B cell (primary cell): ENCODE measurements around the gene SHISA7. TPM values are rescaled to one million over a fixed set of nuclear protein-coding genes. Genes with fewer than 3 reads are reported as not detected.

Source experiments
- ATAC-seq: fragments of 200-7000 bp; cut with Tn5 transposase; one replicate; pipeline ENCODE4 v1.10.0; 2021; ENCODE audit warnings: low read depth, mild to moderate bottlenecking, moderate number of reproducible peaks, moderate library complexity
- CTCF ChIA-PET: fragments of 350-600 bp; sonication (Branson Sonifier 250); formaldehyde crosslinking; loops from one replicate; lab custom pipeline; 2021; ENCODE audit warnings: antibody characterized with exemption, inconsistent platforms; lab: Charles Lee
- POLR2A ChIA-PET: fragments of 350-600 bp; sonication (Branson Sonifier 250); formaldehyde crosslinking; loops from one replicate; lab custom pipeline; 2021; ENCODE audit warnings: antibody characterized with exemption; lab: Charles Lee
- DNase-seq: peaks from one replicate; pipeline ENCODE4 v3.0.0; 2013
- H2AFZ ChIP-seq: 2 replicates; pipeline ENCODE4 v1.6.1; 2012; ENCODE audit warnings: mild to moderate bottlenecking, low read depth, low read length; ENCODE audit not compliant: insufficient read depth, poor library complexity, severe bottlenecking
- H3K27ac ChIP-seq, 2 donors: 1 replicate in 1 of 2; 2 replicates in 1 of 2; pipeline ENCODE4 v1.5.1; 2012 to 2013; ENCODE audit warnings: low read length in 2 of 2, mild to moderate bottlenecking in 2 of 2, moderate library complexity in 1 of 2
- H3K27me3 ChIP-seq, 4 experiments: fragments of 200-600 bp in 1 of 4; sonication (generic) in 1 of 4; replicated peaks in 1 of 4; 1 replicate in 2 of 4; 2 replicates in 2 of 4; pipeline versions ENCODE4 v1.6.1 to v1.7.0; 2013 to 2016; ENCODE audit warnings: low read length in 3 of 4, mild to moderate bottlenecking in 2 of 4, mixed read lengths in 1 of 4, moderate library complexity in 1 of 4; ENCODE audit not compliant: insufficient read depth in 4 of 4, control insufficient read depth in 3 of 4; ENCODE audit errors: control extremely low read depth in 1 of 4
- H3K36me3 ChIP-seq, 2 experiments: replicated peaks in 1 of 2; 1 replicate in 1 of 2; 2 replicates in 1 of 2; pipeline versions ENCODE4 v1.6.1 to v1.7.1; 2013; ENCODE audit warnings: low read length in 1 of 2; ENCODE audit not compliant: insufficient read depth in 2 of 2, control insufficient read depth in 1 of 2; ENCODE audit errors: control extremely low read depth in 1 of 2, extremely low read depth in 1 of 2
- H3K4me1 ChIP-seq, 2 donors: fragments of 200-600 bp in 1 of 2; sonication (generic) in 1 of 2; 1 replicate in 1 of 2; 2 replicates in 1 of 2; pipeline versions ENCODE4 v1.5.1 to v1.6.1; 2013 to 2017; ENCODE audit warnings: low read length in 2 of 2; ENCODE audit not compliant: control insufficient read depth in 2 of 2, insufficient read depth in 2 of 2
- H3K4me2 ChIP-seq: replicated peaks from 2 replicates; pipeline ENCODE3; 2012; ENCODE audit warnings: mild to moderate bottlenecking, low read depth, low read length; ENCODE audit not compliant: poor library complexity, severe bottlenecking
- H3K4me3 ChIP-seq, 5 experiments: fragments of 200-600 bp in 1 of 5; sonication (generic) in 1 of 5; 1 replicate in 3 of 5; 2 replicates in 2 of 5; pipeline versions ENCODE4 v1.5.1 to v1.7.0; 2011 to 2016; ENCODE audit warnings: low read length in 4 of 5, mild to moderate bottlenecking in 4 of 5, low read depth in 2 of 5, control low read depth in 1 of 5, moderate library complexity in 1 of 5; ENCODE audit not compliant: insufficient read depth in 1 of 5; ENCODE audit errors: control extremely low read depth in 1 of 5, extremely low read depth in 1 of 5
- H3K79me2 ChIP-seq: fragments of 200-600 bp; sonication (generic); one replicate; pipeline ENCODE4 v1.6.0; 2016; ENCODE audit warnings: low read length; ENCODE audit not compliant: control insufficient read depth, insufficient read depth
- H3K9ac ChIP-seq: fragments of 200-600 bp; sonication (generic); 2 replicates; pipeline ENCODE4 v1.6.1; 2017; ENCODE audit warnings: mild to moderate bottlenecking, low read length, moderate library complexity
- H3K9me3 ChIP-seq, 3 donors: one replicate each; pipeline versions ENCODE4 v1.6.1 to v1.7.1; 2013; ENCODE audit warnings: low read length in 2 of 3; ENCODE audit not compliant: control insufficient read depth in 2 of 3, insufficient read depth in 1 of 3; ENCODE audit errors: control extremely low read depth in 1 of 3
- H4K20me1 ChIP-seq: 2 replicates; pipeline ENCODE4 v1.6.0; 2012; ENCODE audit warnings: mild to moderate bottlenecking, low read length; ENCODE audit not compliant: insufficient read depth, control insufficient read depth, poor library complexity, severe bottlenecking
- H3K27ac Mint-ChIP-seq: one replicate; pipeline ENCODE4 v1.8.0; 2021; ENCODE audit warnings: mixed read lengths
- H3K27me3 Mint-ChIP-seq: one replicate; pipeline ENCODE4 v1.8.0; 2021; ENCODE audit warnings: mixed read lengths
- H3K4me1 Mint-ChIP-seq: one replicate; pipeline ENCODE4 v1.8.0; 2021; ENCODE audit warnings: mixed read lengths
- H3K4me3 Mint-ChIP-seq: one replicate; pipeline ENCODE4 v1.8.0; 2021; ENCODE audit warnings: mixed read lengths
- H3K9me3 Mint-ChIP-seq: one replicate; pipeline ENCODE4 v1.8.0; 2022; ENCODE audit warnings: mixed read lengths; ENCODE audit not compliant: insufficient read depth
- CTCF ChIP-seq: fragments of 200-600 bp; IDR thresholded peaks from one replicate; pipeline ENCODE4 v1.8.0; 2022; ENCODE audit warnings: antibody characterized with exemption, mild to moderate bottlenecking
- EZH2 ChIP-seq: IDR thresholded peaks from 2 replicates; pipeline ENCODE4 v1.6.1; 2012; ENCODE audit warnings: borderline replicate concordance, low read depth, mild to moderate bottlenecking, moderate library complexity, low read length; ENCODE audit not compliant: insufficient read depth, poor library complexity, severe bottlenecking
- WGBS: methylation state at CpG from one replicate; pipeline ENCODE4 v1.1.5; 2013; ENCODE audit warnings: missing lambda C conversion rate; ENCODE audit not compliant: insufficient coverage; 5-methylcytosine and 5-hydroxymethylcytosine counted together
- intact Hi-C: fragments of 100-400 bp; cut with micrococcal nuclease; formaldehyde crosslinking; loops from one replicate; pipeline ENCODE4 v1.10.0; 2022
- polyA plus RNA-seq: library from polyadenylated mRNA; depleted of rRNA; stranded (reverse); fragments of >200 nt; gene quantifications from 2 replicates; pipeline ENCODE4 v1.2.3, GENCODE V29; 2012
- total RNA-seq, 2 donors: library from RNA; stranded (reverse); fragments of 120-200 nt in 1 of 2; gene quantifications; 1 replicate in 1 of 2; 2 replicates in 1 of 2; pipeline versions ENCODE4 v1.2.3 to v1.2.4, GENCODE V29; 2013 to 2022

The SHISA7 gene
- total and polyA plus RNA-seq, 2 donors (not counting 1 experiment from before 2014, with no cell fraction given) = 0.06 TPM; not detected in 1

- no peaks in the 10 kb centered on the region for H3K9me3 Mint-ChIP-seq
- Histone ChIP-seq H3K27ac (no peak overlapping the region), H3K4me1 (peaks cover 15 to 17% of the 10 kb centered on the region in 2 donors), H3K4me3 (no peak overlapping the region), H4K20me1 (no peaks in the 10 kb centered on the region), H3K36me3 (peaks cover 0 to 2% of the 10 kb centered on the region in 2 experiments), H3K9ac (no peak overlapping the region), H3K27me3 (peaks cover 0 to 36% (median 12%) of the 10 kb centered on the region in 4 experiments), H3K79me2 (no peaks in the 10 kb centered on the region), H3K4me2 (peak overlapping the region; percentile 81), H2AFZ (no peak overlapping the region), H3K9me3 (peaks cover 0 to 15% (median 0%) of the 10 kb centered on the region in 3 donors)
- TF ChIP-seq CTCF = no peak
- no peak for TF ChIP-seq EZH2
- no peak overlapping the region for H3K27ac Mint-ChIP-seq
- no peak for ATAC-seq
- 30% methylated on average over 32 of the region's 34 CpGs for WGBS
- peak overlapping the region; percentile 48 for H3K4me3 Mint-ChIP-seq
- POLR2A ChIA-PET = no interaction called here
- CTCF ChIA-PET = interaction anchor here (0.8 to 1.7 kb wide), 3 partner anchors 9 to 199 kb away, joined by 4 to 7 read pairs (median 6); partner anchors contain the start of gene ISOC2
- intact Hi-C loops = no loop called here
- H3K4me1 Mint-ChIP-seq = peaks cover 13% of the 10 kb centered on the region
- DNase-seq = peak; percentile 42
- peaks cover 18% of the 10 kb centered on the region for H3K27me3 Mint-ChIP-seq
Observed at GRCh38 chr19:55452749-55453346, 9.7 kb upstream of the SHISA7 start.
